Thoracic aorta (tissue), 2 donors: ENCODE data around the gene EFNA2. TPM values are rescaled to one million over a fixed set of nuclear protein-coding genes. Genes with fewer than 3 reads are reported as not detected.

Experiments used
- ATAC-seq: fragments of 150-250 bp; one replicate; pipeline ENCODE4 v1.8.0; 2017; ENCODE audit warnings: low read depth; ENCODE audit not compliant: insufficient number of reproducible peaks, low FRiP score
- DNase-seq: peaks from one replicate; pipeline ENCODE4 v3.0.0-alpha.2; 2020; ENCODE audit warnings: low spot score
- H3K27ac ChIP-seq, 2 donors: fragments of 200-600 bp; sonication (generic); 1 replicate in 1 of 2; 2 replicates in 1 of 2; pipeline ENCODE4 v1.5.1; 2016; ENCODE audit warnings: mild to moderate bottlenecking in 2 of 2, moderate library complexity in 2 of 2
- H3K27me3 ChIP-seq: fragments of 200-600 bp; sonication (generic); replicated peaks from 2 replicates; pipeline ENCODE4 v1.6.0; 2016; ENCODE audit warnings: mild to moderate bottlenecking; ENCODE audit not compliant: insufficient read depth
- H3K36me3 ChIP-seq: fragments of 200-600 bp; sonication (generic); one replicate; pipeline ENCODE4 v1.5.1; 2016
- H3K4me1 ChIP-seq, 2 donors: fragments of 200-600 bp; sonication (generic); 1 replicate in 1 of 2; 2 replicates in 1 of 2; pipeline versions ENCODE4 v1.5.1 to v1.6.0; 2016; ENCODE audit warnings: low read depth in 2 of 2, mild to moderate bottlenecking in 1 of 2; ENCODE audit not compliant: control insufficient read depth in 1 of 2
- H3K4me3 ChIP-seq: fragments of 200-600 bp; sonication (generic); 2 replicates; pipeline ENCODE4 v1.5.1; 2016; ENCODE audit warnings: mild to moderate bottlenecking
- H3K9me3 ChIP-seq: fragments of 200-600 bp; sonication (generic); 2 replicates; pipeline ENCODE4 v1.5.1; 2016
- CTCF ChIP-seq: fragments of 200-600 bp; sonication (generic); IDR thresholded peaks from one replicate; pipeline ENCODE4 v1.5.1; 2019; ENCODE audit warnings: antibody characterized with exemption
- total RNA-seq, 2 donors: library from RNA; depleted of rRNA; stranded (reverse); fragments of >200 nt; gene quantifications; one replicate each; pipeline versions ENCODE4 v1.1.0 to v1.2.3, GENCODE V29; 2016

EFNA2 gene
- total RNA-seq, 2 donors from 2014 or later: not detected

GRCh38 chr19:1253514-1254080, 32.1 kb upstream of the EFNA2 start:
- Histone ChIP-seq H3K27me3 (no peaks in the 10 kb centered on the region), H3K4me1 (peaks cover 36 to 54% of the 10 kb centered on the region in 2 donors), H3K4me3 (peak overlapping the region; percentile 99), H3K36me3 (peaks cover 39% of the 10 kb centered on the region), H3K27ac (peak overlapping the region; percentile 99), H3K9me3 (no peaks in the 10 kb centered on the region)
- no peak for ATAC-seq
- DNase-seq: no peak
- no peak for TF ChIP-seq CTCF

DNA sequence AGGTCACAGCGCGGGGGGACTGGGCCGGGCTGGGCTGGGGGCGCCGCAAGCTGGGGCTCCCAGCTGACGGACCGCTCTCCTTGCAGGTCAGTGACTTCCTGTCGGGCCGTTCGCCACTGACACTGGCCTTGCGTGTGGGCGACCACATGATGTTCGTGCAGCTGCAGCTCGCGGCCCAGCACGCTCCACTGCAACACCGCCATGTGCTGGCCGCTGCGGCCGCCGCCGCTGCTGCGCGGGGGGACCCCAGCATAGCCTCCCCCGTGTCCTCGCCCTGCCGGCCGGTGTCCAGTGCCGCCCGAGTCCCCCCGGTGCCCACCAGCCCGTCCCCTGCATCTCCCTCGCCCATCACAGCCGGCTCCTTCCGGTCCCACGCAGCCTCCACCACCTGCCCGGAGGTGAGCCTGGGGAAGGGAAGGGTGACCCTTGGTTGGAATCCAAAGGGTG, 31.6 kb upstream of the EFNA2 start:
- Histone ChIP-seq H3K4me3 (peak overlapping the region; percentile 99), H3K36me3 (peaks cover 39% of the 10 kb centered on the region)

GRCh38 chr19:1254530-1255185, 31.0 kb upstream of the EFNA2 start:
- ATAC-seq: no peak
- no peak for TF ChIP-seq CTCF
- Histone ChIP-seq H3K27me3 (no peaks in the 10 kb centered on the region), H3K36me3 (peaks cover 39% of the 10 kb centered on the region), H3K27ac (peak overlapping the region; percentile 99), H3K9me3 (no peaks in the 10 kb centered on the region), H3K4me1 (peaks cover 45 to 63% of the 10 kb centered on the region in 2 donors), H3K4me3 (peak overlapping the region; percentile 99)
- DNase-seq: no peak

More for the DNA sequence above, 31.6 kb upstream of the EFNA2 start:
- Histone ChIP-seq H3K27ac (peak overlapping the region; percentile 99), H3K27me3 (no peaks in the 10 kb centered on the region), H3K9me3 (no peaks in the 10 kb centered on the region), H3K4me1 (peaks cover 41 to 58% of the 10 kb centered on the region in 2 donors)
- TF ChIP-seq CTCF: no peak
- no peak for DNase-seq
- ATAC-seq: no peak

- no peak overlapping the region for H3K4me3 ChIP-seq
- H3K27ac ChIP-seq: peak overlapping the region; percentile 99
- DNase-seq (no peak), ATAC-seq (no peak)
- H3K27me3 ChIP-seq: no peaks in the 10 kb centered on the region
- no peaks in the 10 kb centered on the region for H3K9me3 ChIP-seq
- H3K4me1 ChIP-seq: peaks cover 53 to 71% of the 10 kb centered on the region in 2 donors
- no peak for TF ChIP-seq CTCF
- peaks cover 39% of the 10 kb centered on the region for H3K36me3 ChIP-seq
These were observed 30.2 kb upstream of the EFNA2 start for GRCh38 chr19:1255186-1256161.
